Measurements from ENCODE around the gene SEC31B.

Gene SEC31B

DNA sequence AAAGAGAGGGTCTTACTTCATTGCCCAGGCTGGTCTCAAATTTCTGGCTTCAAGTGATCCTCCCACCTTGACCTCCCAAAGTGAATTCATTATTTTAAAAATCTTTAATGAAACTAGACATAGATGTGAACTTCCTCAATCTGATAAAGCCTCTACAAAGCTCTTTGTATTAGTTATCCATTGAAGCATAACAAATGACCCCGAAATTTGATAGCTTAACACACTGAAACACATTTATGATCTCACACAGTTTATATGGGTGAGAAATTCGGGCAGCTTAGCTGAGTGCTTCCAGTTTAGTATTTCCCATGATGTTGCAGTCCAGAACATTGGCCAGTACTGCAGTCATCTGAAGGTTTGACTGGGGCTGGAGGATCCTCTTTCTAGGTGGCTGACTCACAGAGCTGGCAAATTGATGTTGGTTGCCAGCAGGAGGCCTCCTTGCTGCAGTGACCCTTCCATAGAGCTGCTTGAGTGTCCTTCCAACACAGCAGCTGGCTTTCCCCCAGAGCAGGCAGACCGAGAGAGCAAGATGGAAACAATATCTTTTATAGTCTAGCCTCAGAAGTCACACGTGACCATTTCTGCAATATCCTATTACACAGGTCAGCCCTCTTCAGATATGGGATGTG, 73.4 kb downstream of the SEC31B start:
- DNase-seq (ENCODE audit: low read depth), result no peak

DNA sequence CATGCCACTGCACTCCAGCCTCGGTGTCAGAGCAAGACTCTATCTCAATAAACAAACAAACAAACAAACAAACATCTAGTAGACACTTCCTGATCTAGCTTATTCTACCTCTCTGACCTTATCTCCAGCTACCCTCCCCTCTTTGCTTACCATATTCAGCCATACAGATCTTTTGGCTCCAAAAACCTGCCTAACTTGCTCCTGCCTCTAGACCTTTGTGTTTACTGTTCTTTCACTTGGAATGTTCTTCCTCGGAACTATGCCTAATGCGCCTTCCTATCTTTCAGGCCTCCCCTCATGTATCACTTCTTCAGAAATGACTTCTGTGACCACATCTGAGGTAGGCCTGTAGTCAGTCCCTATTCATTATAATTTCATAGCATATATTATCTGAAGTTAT, 77.1 kb downstream of the SEC31B start:
- DNase-seq (ENCODE audit: low read depth), result no peak

DNA sequence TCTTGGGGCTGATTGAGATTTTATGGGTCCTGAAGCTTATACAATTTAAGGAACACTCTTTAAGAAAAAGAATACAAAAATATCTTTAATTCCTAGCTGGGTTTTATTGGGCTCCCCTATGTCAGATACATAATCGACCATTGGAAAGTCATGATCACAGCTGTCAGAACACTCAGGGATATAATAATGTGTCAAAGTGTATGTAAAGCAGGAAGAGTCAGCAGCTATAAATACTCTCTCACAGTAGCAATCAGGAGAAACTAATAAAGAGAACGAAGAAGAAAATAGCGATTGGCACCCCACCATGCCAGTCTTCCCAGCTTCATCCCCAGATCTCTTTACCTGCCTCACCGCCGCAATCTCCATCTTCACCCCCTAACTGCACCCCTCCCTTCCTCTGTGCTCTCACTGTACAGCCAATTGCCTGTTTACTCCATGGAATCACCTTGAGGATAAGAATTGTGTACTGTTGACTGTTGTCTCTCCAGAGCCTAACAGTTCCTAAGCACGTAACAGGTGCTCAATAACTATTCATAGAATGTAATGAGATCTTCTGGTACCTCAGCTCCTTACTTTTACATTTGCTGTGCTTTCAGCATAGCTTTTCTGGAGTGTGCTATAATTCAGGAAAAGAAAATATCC, 80.9 kb downstream of the SEC31B start:
- no peak for DNase-seq (ENCODE audit: low read depth)

Data from stromal cell of bone marrow (primary cell).